K562 (cell line): ENCODE data around the gene DNAJB2.

ENCODE experiments used
- BACH1 ChIP-seq: fragments of 200-800 bp; sonication (Bioruptor generic); IDR thresholded peaks from 2 replicates; pipeline ENCODE4 v1.6.1; 2016; ENCODE audit warnings: missing genetic modification characterization, missing compliant biosample characterization
- EP300 ChIP-seq: IDR thresholded peaks from 2 replicates; pipeline ENCODE4 v1.6.1; 2012; ENCODE audit warnings: low read length, improper control_type of control experiment
- PATZ1 ChIP-seq: fragments of 250-450 bp; sonication (Bioruptor Pico); IDR thresholded peaks from 2 replicates; pipeline ENCODE4 v1.5.0; 2020; ENCODE audit warnings: mild to moderate bottlenecking, borderline replicate concordance
- POLR2A ChIP-seq: fragments of 450-650 bp; conservative IDR thresholded peaks from 2 replicates; pipeline ENCODE4 v1.6.1; 2016
- TAF1 ChIP-seq: IDR thresholded peaks from 2 replicates; pipeline ENCODE4 v1.6.1; 2011; ENCODE audit warnings: mild to moderate bottlenecking, low read length, moderate library complexity; ENCODE audit not compliant: insufficient read depth, control insufficient read depth, severe bottlenecking; ENCODE audit errors: extremely low read depth
- ZBTB1 ChIP-seq: sonication (generic); formaldehyde crosslinking; IDR thresholded peaks from 2 replicates; pipeline ENCODE4 v1.8.1; 2023; ENCODE audit warnings: missing genetic modification reagents, low read depth, mild to moderate bottlenecking, borderline replicate concordance
- ZBTB11 ChIP-seq, 3 experiments: fragments of 200-800 bp in 1 of 3; fragments of 250-450 bp in 1 of 3; fragments of 450-650 bp in 1 of 3; sonication (Bioruptor Pico) in 1 of 3; sonication (Bioruptor generic) in 1 of 3; formaldehyde crosslinking in 1 of 3; IDR thresholded peaks; 2 replicates each; pipeline versions ENCODE4 v1.6.1 to v1.8.0; 2016 to 2022; ENCODE audit warnings: mild to moderate bottlenecking in 2 of 3, missing genetic modification characterization in 2 of 3, missing compliant biosample characterization in 1 of 3, moderate library complexity in 1 of 3
- TF ChIP-seq, protein P1 (sequence below), 2 experiments: fragments of 150-350 bp in 1 of 2; IDR thresholded peaks; 2 replicates each; pipeline ENCODE4 v1.6.1; 2012 to 2016; ENCODE audit warnings: low read depth in 2 of 2, low read length in 2 of 2, mild to moderate bottlenecking in 1 of 2, moderate library complexity in 1 of 2
- TF ChIP-seq, protein P2 (sequence below), 3 experiments: IDR thresholded peaks in 2 of 3; conservative IDR thresholded peaks in 1 of 3; 2 replicates each; pipeline ENCODE4 v1.5.1; 2011 to 2012; ENCODE audit warnings: low read length in 3 of 3, mild to moderate bottlenecking in 3 of 3, control low read depth in 2 of 3, improper control_type of control experiment in 1 of 3, inconsistent platforms in 1 of 3, low read depth in 1 of 3, mixed read lengths in 1 of 3, moderate library complexity in 1 of 3; ENCODE audit not compliant: insufficient read depth in 2 of 3

DNA sequence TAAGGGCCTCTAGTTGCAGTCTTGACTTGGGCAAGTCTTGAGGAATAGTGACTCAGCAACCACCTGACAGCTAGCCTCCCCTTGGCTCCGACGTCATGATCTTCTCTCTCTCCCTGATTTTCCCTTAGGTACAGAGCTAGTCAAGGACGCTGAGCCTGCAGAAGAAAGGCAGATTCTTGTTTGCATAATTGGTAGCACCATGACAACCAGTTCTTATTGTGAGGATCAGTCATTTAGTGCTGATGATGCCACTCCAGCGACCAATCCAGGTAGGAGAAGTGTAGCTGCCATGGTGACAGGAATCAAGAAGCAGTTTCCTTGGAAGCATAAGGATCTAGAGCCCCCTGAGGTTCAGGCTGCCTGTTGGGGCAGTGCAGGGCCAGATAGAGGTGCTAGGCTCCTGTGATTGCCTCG, 56.2 kb downstream of the DNAJB2 start:
- no peak for TF ChIP-seq ZBTB1
- no peak for TF ChIP-seq PATZ1
- TF ChIP-seq EP300 = no peak
- TF ChIP-seq POLR2A = no peak
- TF ChIP-seq ZBTB11 (CRISPR knock-in tag; IDR thresholded peaks at IDR 0.05) = no peak
- TF ChIP-seq, protein P1, sequence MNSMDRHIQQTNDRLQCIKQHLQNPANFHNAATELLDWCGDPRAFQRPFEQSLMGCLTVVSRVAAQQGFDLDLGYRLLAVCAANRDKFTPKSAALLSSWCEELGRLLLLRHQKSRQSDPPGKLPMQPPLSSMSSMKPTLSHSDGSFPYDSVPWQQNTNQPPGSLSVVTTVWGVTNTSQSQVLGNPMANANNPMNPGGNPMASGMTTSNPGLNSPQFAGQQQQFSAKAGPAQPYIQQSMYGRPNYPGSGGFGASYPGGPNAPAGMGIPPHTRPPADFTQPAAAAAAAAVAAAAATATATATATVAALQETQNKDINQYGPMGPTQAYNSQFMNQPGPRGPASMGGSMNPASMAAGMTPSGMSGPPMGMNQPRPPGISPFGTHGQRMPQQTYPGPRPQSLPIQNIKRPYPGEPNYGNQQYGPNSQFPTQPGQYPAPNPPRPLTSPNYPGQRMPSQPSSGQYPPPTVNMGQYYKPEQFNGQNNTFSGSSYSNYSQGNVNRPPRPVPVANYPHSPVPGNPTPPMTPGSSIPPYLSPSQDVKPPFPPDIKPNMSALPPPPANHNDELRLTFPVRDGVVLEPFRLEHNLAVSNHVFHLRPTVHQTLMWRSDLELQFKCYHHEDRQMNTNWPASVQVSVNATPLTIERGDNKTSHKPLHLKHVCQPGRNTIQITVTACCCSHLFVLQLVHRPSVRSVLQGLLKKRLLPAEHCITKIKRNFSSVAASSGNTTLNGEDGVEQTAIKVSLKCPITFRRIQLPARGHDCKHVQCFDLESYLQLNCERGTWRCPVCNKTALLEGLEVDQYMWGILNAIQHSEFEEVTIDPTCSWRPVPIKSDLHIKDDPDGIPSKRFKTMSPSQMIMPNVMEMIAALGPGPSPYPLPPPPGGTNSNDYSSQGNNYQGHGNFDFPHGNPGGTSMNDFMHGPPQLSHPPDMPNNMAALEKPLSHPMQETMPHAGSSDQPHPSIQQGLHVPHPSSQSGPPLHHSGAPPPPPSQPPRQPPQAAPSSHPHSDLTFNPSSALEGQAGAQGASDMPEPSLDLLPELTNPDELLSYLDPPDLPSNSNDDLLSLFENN (IDR thresholded peaks at IDR 0.05; ENCODE audit: low read depth in 2 of 2, low read length in 2 of 2) = no peak
- TF ChIP-seq, protein P2, sequence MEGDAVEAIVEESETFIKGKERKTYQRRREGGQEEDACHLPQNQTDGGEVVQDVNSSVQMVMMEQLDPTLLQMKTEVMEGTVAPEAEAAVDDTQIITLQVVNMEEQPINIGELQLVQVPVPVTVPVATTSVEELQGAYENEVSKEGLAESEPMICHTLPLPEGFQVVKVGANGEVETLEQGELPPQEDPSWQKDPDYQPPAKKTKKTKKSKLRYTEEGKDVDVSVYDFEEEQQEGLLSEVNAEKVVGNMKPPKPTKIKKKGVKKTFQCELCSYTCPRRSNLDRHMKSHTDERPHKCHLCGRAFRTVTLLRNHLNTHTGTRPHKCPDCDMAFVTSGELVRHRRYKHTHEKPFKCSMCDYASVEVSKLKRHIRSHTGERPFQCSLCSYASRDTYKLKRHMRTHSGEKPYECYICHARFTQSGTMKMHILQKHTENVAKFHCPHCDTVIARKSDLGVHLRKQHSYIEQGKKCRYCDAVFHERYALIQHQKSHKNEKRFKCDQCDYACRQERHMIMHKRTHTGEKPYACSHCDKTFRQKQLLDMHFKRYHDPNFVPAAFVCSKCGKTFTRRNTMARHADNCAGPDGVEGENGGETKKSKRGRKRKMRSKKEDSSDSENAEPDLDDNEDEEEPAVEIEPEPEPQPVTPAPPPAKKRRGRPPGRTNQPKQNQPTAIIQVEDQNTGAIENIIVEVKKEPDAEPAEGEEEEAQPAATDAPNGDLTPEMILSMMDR (IDR thresholded peaks at IDR 0.05 in 2 of 3, conservative IDR thresholded peaks at IDR 0.05 in 1 of 3; ENCODE audit: insufficient read depth in 2 of 3, low read depth in 1 of 3, low read length in 3 of 3) = no peak
- TF ChIP-seq BACH1 = no peak
- TF ChIP-seq TAF1 = no peak
